Calu3 (cell line): ENCODE measurements around the gene DNAJB8. TPM values are rescaled to one million over a fixed set of nuclear protein-coding genes. Genes with fewer than 3 reads are reported as not detected.

Experiments used
- BruUV-seq: library from RNA; stranded (reverse); fragments of 400-500 nt; replicated peaks from 2 replicates; lab custom pipeline; 2021; lab: Mats Ljungman, UMichigan
- CTCF ChIA-PET: fragments of 300-600 bp; sonication (Branson Sonifier 250); formaldehyde crosslinking; loops from one replicate; lab custom pipeline; 2022; ENCODE audit warnings: antibody characterized with exemption; lab: Charles Lee
- DNase-seq: peaks from one replicate; pipeline ENCODE4 v3.0.0; 2022
- H3K27ac Mint-ChIP-seq: one replicate; pipeline ENCODE4 v1.8.0; 2022; ENCODE audit warnings: mixed read lengths; ENCODE audit not compliant: unreplicated experiment
- H3K27me3 Mint-ChIP-seq: one replicate; pipeline ENCODE4 v1.8.0; 2022; ENCODE audit warnings: mixed read lengths; ENCODE audit not compliant: unreplicated experiment
- H3K36me3 Mint-ChIP-seq: one replicate; pipeline ENCODE4 v1.8.0; 2022; ENCODE audit warnings: mild to moderate bottlenecking, moderate library complexity, mixed read lengths; ENCODE audit not compliant: insufficient read depth, unreplicated experiment
- H3K4me1 Mint-ChIP-seq: one replicate; pipeline ENCODE4 v1.8.0; 2022; ENCODE audit warnings: mild to moderate bottlenecking, low read depth, mixed read lengths; ENCODE audit not compliant: unreplicated experiment
- H3K4me3 Mint-ChIP-seq: one replicate; pipeline ENCODE4 v1.8.0; 2022; ENCODE audit warnings: mild to moderate bottlenecking, low read depth, moderate library complexity, mixed read lengths; ENCODE audit not compliant: unreplicated experiment
- H3K9me3 Mint-ChIP-seq: one replicate; pipeline ENCODE4 v1.8.0; 2022; ENCODE audit warnings: low read depth, mixed read lengths; ENCODE audit not compliant: unreplicated experiment
- CTCF ChIP-seq: fragments of 200-600 bp; IDR thresholded peaks from one replicate; pipeline ENCODE4 v1.8.0; 2022; ENCODE audit warnings: antibody characterized with exemption; ENCODE audit not compliant: unreplicated experiment
- intact Hi-C: fragments of 100-400 bp; cut with micrococcal nuclease; formaldehyde crosslinking; loops from one replicate; pipeline ENCODE4 v1.10.0; 2022; ENCODE audit not compliant: unreplicated experiment
- total RNA-seq: library from RNA; stranded (reverse); gene quantifications from 2 replicates; pipeline ENCODE4 v1.2.3, GENCODE V29; 2022

DNAJB8 gene
- total RNA-seq, 1 experiment from 2014 or later, result not detected

GRCh38 chr3:128421966-128422365 is 44.7 kb downstream of the DNAJB8 start:
- Mint-ChIP-seq H3K27me3 (peaks cover 42% of the 10 kb centered on the region), H3K36me3 (no peaks in the 10 kb centered on the region), H3K4me3 (no peak overlapping the region), H3K4me1 (peaks cover 23% of the 10 kb centered on the region), H3K27ac (no peak overlapping the region), H3K9me3 (peaks cover 5% of the 10 kb centered on the region)
- CTCF ChIA-PET, result interaction anchor here (0.7 to 1.0 kb wide), 2 partner anchors 13 to 66 kb away, joined by 3 to 4 read pairs; no protein-coding TSS in a partner anchor
- DNase-seq, result no peak
- intact Hi-C loops, result no loop called here
- BruUV-seq, result no TSS peak
- TF ChIP-seq CTCF, result no peak

- BruUV-seq, result no TSS peak
- H3K36me3 Mint-ChIP-seq, result no peaks in the 10 kb centered on the region
Observed at GRCh38 chr3:128421439-128421836, 45.3 kb downstream of the DNAJB8 start.

DNA sequence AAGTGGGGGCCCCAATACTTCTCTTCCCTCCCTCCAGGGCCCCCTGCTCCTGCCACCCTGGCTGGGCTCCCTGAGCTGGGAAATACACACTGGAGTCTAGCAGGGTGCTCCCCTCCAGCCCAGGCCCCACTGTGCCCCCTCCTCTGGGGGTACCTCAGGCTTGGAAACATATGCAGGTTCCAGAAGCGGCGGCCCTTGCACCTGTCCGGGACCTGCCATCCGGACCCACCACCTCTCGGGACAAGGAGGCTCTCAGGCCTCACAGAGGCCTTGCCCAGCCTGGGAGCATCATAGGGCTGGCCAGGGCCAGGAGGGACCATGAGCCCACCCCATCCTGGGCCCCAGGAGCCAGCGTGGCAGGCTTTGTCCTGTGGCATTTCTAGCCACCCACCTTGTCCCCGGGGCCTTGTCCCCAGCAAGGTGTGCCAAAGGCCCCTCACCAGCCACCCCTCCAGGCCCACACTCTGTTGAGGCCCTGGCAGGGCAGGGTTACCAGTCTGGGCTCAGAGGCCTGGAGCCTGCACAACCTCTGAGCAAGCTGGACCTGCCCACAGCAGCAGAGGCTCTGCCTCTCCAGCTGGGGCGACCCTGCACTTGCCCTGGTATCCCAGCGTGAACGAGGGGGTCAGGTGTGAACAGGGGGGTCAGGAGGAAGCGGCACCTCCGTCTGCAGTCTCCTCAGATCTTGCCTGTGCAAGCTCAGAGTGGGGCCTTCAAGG is 45.8 kb downstream of the DNAJB8 start:
- no TSS peak for BruUV-seq
- Mint-ChIP-seq H3K4me3 (no peak overlapping the region), H3K9me3 (peaks cover 5% of the 10 kb centered on the region), H3K27ac (no peak overlapping the region), H3K36me3 (no peaks in the 10 kb centered on the region), H3K27me3 (peaks cover 42% of the 10 kb centered on the region), H3K4me1 (peaks cover 27% of the 10 kb centered on the region)
- intact Hi-C loops, result no loop called here
- TF ChIP-seq CTCF, result no peak
- no peak for DNase-seq
- CTCF ChIA-PET, result interaction anchor here (1.0 kb wide), 1 partner anchor 14 kb away, joined by 4 read pairs; no protein-coding TSS in a partner anchor

More at GRCh38 chr3:128421439-128421836, 45.3 kb downstream of the DNAJB8 start:
- peaks cover 42% of the 10 kb centered on the region for H3K27me3 Mint-ChIP-seq
- peaks cover 5% of the 10 kb centered on the region for H3K9me3 Mint-ChIP-seq
- no peak for TF ChIP-seq CTCF
- H3K4me3 Mint-ChIP-seq, result no peak overlapping the region
- peaks cover 27% of the 10 kb centered on the region for H3K4me1 Mint-ChIP-seq
- CTCF ChIA-PET, result interaction anchor here (0.7 to 1.0 kb wide), 2 partner anchors 14 to 66 kb away, joined by 3 to 4 read pairs; no protein-coding TSS in a partner anchor
- no peak overlapping the region for H3K27ac Mint-ChIP-seq
- no peak for DNase-seq
- intact Hi-C loops, result no loop called here

DNA sequence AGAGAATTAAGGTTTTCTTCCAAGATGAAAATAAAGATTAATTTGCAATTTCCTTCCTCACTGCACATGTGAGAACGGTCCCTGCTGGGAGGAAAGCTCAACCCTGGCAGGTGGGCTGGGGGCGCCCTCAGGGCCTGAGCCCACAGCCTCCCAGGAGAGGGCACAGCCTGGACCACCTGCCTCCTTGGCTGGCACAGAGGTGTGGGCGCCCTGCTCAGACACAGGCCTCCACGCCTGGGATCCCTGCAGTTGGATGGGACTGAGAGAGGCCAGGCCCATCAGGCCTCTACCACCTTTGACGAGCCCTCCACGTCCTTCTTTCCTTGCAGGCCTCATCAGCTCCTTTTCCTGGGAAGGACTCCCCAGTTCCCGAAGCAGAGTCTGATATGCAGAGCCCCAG is 46.4 kb downstream of the DNAJB8 start:
- Mint-ChIP-seq H3K9me3 (peaks cover 5% of the 10 kb centered on the region), H3K36me3 (no peaks in the 10 kb centered on the region), H3K4me3 (no peak overlapping the region), H3K27ac (no peak overlapping the region), H3K27me3 (peaks cover 37% of the 10 kb centered on the region), H3K4me1 (peaks cover 22% of the 10 kb centered on the region)
- CTCF ChIA-PET, result no interaction called here
- DNase-seq, result no peak
- BruUV-seq, result no TSS peak
- intact Hi-C loops, result no loop called here
- no peak for TF ChIP-seq CTCF
